GM18861 (cell line): Measurements from ENCODE around the gene BICD1.

Source experiments
- ATAC-seq: cut with Tn5 transposase; IDR thresholded peaks from one replicate; pipeline ENCODE4 v1.9.1; 2021; ENCODE audit not compliant: unreplicated experiment

Gene BICD1

DNA sequence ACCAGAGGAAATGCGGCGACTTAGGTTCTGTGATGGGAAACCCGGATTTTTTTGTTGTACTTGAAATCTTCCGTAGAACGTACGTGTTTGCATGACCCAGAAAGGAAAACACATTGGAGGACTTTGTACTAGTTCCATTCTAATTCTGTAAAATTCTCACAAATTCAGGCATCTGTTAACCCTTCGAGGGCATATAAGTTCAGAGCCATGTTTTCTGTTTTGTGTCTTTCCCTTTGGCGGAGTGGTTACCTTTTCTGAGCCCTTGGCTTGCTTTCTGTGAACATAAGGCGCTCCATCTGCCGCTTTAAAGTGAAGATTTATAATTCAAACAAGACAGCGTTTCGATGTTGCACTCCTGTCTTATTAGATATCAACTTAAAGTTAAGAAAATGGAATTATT, 34.2 kb downstream of the BICD1 start:
- no peak for ATAC-seq

DNA sequence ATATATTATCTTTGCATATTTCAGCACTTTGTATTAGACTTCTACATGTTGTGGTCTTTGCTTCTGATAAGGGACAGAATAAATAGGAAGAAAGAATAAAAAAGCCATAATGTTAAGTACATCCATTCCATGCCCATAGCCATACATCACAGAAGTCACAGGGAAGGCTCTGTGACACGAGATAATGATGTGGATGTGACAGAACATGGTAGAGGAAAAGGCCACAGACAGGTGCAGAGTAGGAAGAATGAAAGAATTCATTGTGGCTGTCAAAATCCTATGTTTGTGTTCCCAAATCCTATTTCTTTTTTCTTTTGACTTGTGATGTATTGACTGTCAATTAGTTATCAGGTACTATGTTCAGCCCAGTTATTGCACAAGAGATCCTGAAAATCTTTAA, 38.4 kb downstream of the BICD1 start:
- no peak for ATAC-seq

- peak; percentile 63 for ATAC-seq
These were observed 39.6 kb downstream of the BICD1 start for GRCh38 chr12:32146074-32146873.

GRCh38 chr12:32148372-32148771, 41.7 kb downstream of the BICD1 start:
- ATAC-seq, result no peak

GRCh38 chr12:32149489-32149888, 42.8 kb downstream of the BICD1 start:
- no peak for ATAC-seq

DNA sequence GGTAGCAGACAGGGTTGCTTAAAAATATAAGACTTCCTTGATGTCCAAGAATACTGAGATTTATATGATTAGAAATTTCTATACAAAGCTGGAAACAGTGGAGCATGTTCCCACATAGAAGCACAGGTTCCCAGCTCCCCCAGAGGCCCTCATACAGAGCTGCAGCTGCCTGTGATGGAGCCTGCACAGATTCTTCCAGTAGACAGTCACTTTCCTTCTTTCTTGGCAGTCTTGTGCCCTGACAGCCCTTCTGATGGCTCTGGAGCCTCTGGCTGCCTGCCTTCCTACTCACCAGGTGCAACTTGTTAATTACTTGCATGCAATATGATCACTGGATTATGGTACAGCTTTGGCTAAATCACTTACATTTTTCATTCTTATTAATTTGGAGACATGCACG, 44.4 kb downstream of the BICD1 start:
- ATAC-seq, result no peak

DNA sequence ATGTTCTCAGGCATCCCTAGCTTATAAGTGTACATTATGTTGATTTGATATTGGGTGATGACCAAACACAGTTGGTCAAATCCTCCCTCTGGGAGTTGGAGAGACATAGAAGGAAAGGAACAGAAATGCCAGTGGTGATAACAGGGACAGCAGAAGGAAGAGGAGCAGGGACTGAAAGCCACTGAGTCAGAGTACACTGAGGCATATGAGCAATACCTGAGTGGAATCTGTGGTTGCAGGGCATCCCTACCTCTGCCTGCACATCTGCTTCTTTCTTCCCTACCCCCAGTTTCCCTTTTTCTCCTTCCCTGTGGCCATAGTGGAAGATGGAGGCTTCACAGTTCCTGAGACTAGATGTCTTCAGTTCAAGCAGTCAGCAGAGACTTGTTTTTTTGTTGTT, 44.9 kb downstream of the BICD1 start:
- ATAC-seq, result no peak

DNA sequence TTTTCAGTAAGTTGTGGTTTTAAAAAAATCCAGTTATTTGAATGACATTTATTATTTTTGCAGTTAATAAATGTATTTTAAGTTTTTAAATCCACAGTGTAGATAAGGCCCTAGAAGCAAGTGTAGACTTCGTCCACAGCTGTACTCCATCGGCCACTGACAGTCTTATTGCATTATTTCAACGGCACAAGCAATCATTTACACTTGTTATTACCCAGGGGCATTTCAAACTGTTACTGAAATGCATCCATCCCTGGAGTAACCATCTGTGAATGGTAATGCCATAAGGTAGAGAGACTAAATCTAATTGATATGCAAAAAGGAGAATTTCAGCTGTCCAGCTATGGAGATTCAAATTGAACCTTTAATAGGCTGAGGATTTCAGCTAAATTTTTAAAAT, 48.4 kb downstream of the BICD1 start:
- ATAC-seq, result no peak

GRCh38 chr12:32155961-32156529, 49.4 kb downstream of the BICD1 start:
- no peak for ATAC-seq

DNA sequence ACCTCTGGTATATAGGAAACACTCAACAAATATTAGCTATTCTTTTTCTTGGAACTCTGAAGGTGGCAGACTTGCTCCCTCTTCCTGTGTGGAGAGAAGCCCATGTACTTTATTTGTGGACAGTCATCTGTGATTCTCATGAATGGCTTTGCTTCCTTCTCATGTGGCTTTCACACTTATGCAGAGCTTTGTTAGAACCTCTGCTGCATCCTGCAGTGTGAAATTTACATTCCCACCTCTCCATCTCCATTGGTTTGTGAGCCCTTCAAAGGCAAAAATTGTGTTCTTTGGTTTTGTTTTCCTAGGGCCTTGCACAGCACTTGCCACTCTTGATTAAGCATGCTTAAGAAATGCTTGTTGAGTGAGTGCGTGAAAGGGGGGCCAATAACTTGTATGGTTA, 51.9 kb downstream of the BICD1 start:
- ATAC-seq, result no peak

- ATAC-seq, result no peak
These were observed 52.7 kb downstream of the BICD1 start for GRCh38 chr12:32159381-32159780.

DNA sequence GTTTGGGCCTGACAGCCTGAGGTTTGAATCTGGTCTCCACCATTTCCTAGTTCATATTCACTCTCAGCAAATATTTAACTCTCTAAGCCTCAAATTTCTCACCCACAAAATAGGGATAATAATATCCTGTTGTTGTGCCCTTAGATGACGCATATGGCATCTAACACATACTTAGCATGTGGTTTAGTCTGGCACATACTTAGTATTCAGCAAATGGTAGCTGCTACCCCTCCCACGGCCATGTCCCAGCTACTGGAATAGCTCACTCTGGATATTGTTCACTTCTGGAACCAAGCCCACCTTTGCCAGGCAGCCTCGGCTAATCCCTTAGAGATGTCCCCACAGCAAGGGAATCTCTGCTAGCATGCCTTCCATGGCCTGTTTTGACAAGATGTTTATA, 53.3 kb downstream of the BICD1 start:
- ATAC-seq, result no peak

GRCh38 chr12:32161058-32161457, 54.4 kb downstream of the BICD1 start:
- ATAC-seq, result no peak

DNA sequence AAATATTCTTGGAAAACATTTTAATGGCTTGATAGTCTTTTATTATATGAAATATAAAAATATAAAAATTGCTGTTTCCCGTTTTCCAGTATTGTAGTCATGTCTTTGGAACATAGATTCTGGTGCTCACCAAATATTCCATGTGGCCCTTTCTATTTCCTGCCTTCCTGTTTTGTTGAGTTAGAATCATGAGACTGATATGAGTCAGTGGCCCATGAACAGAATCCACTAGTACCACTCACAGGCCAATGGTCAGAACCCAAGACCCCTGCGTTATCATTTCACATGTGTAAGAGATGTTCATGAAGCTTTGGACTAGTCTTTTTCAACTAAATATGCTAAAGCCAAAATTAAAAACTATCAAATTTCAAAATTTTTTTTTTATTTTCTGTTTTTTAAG, 56.9 kb downstream of the BICD1 start:
- ATAC-seq, result no peak

- ATAC-seq, result no peak
These were observed 59.9 kb downstream of the BICD1 start for GRCh38 chr12:32166510-32166909.

DNA sequence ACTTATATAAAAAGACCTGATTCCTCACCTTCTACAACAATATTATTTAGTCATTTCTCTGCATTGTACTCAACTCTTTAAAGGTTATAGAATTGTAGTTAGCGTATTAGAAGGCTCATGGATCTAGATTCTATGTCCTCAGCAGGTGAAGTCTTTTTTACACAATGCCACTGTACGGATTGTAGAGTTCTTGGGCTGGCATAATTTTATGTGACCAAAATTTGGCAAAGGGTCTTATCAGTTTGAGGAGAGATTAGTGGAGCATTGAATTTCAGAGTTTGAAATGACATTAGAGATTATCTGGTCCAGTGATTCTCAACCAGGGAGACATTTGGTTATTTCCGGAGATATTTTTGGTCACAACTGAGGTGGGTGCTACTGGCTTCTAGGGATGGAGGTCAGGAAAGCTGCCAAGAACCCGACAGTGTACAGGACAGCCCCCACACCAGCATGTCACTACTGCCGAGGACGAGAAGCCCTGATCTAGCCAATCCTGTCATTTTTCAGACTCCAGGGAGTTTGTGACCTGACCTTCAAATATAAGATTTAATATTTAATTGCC, 63.9 kb downstream of the BICD1 start:
- no peak for ATAC-seq

DNA sequence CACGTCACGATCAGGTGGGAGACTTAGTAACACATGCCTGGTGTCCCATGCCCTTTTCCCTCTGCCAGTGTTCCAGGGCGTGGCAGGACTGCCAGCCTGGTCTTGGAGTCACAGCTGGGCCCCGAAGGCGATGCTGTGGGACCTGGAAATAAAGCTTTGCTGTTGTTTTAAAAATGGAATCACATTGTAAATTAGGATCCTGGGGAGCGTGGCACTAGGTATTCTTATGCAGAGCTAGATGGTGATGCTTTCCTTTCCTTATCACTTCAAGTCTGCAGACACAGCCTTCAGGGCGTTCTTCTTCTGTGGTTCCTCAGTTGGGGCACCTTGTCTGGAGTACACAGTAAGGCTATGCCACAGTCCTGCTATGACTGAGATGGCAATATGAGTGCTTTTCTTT, 64.6 kb downstream of the BICD1 start:
- no peak for ATAC-seq

GRCh38 chr12:32176606-32177005, 70.0 kb downstream of the BICD1 start:
- no peak for ATAC-seq

- no peak for ATAC-seq
These were observed 71.8 kb downstream of the BICD1 start for GRCh38 chr12:32178341-32179010.

GRCh38 chr12:32179011-32179395, 72.4 kb downstream of the BICD1 start:
- ATAC-seq, result no peak

DNA sequence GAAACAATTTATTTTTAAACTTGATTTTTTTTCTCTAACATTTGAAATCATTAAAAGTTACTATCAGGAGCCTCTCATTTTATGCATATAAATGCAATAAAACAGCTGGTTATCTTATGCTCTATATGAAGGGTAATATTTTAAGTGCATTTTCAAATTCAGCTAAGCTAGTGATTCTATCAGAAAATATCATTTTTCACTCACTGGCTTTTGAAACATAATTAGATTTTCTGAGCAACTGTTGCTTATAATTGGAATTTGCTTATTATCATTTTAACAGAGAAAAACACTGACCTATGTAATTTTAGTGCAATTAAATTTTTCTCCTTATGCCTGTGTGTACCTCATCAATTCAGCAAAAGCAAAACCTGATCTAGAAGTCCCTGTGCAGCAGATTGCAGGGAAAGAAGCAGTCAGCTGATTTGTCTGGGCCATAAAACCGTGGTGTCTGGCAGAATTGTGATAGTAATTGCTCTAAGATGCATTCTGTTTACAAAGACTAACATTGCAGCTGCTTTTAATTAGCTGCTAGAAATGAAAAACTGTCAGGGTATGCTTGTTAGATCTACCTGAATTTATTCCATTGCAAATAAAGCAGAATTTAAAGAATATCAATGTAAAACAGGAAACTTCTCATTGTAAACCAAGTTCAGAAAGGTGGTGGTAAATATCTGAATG, 75.0 kb downstream of the BICD1 start:
- ATAC-seq, result no peak
